ENCODE measurements around the gene ECHS1. TPM values are rescaled to one million over a fixed set of nuclear protein-coding genes. Genes with fewer than 3 reads are reported as not detected.

ECHS1 gene
- total RNA-seq, 1 experiment from 2014 or later = 90.7 TPM

- Histone ChIP-seq H3K4me1 (replicated peaks; ENCODE audit: insufficient read depth) (no peaks in the 10 kb centered on the region), H2AFZ (no peak overlapping the region), H3K9me3 (ENCODE audit: insufficient read depth, low read depth) (no peaks in the 10 kb centered on the region), H3K27ac (no peak overlapping the region), H3K4me3 (no peak overlapping the region), H3K36me3 (ENCODE audit: low read depth) (no peaks in the 10 kb centered on the region), H3F3A (ENCODE audit: insufficient read depth, low read depth) (no peaks in the 10 kb centered on the region), H3K79me2 (ENCODE audit: low read depth) (no peaks in the 10 kb centered on the region), H3K27me3 (ENCODE audit: insufficient read depth, low read depth) (no peaks in the 10 kb centered on the region), H4K20me1 (ENCODE audit: insufficient read depth) (no peaks in the 10 kb centered on the region), H3K9me2 (ENCODE audit: insufficient read depth) (no peaks in the 10 kb centered on the region), H3K4me2 (no peak overlapping the region)
- intact Hi-C loops (cut with micrococcal nuclease; ENCODE audit: unreplicated experiment) = no loop called here
- TF ChIP-seq EZH2 (IDR thresholded peaks at IDR 0.05; ENCODE audit: low read depth) (no peak), CTCF (conservative IDR thresholded peaks at IDR 0.05) (no peak)
- ChIA-PET POLR2A (ENCODE audit: unreplicated experiment) (no interaction called here), CTCF (no interaction called here)
- no TSS peak for BruUV-seq (replicated peaks)
- no peak for DNase-seq
Measured at GRCh38 chr10:133361773-133362441, 11.2 kb downstream of the ECHS1 start.

GRCh38 chr10:133361227-133361626 is 11.9 kb downstream of the ECHS1 start:
- POLR2A ChIA-PET (ENCODE audit: unreplicated experiment) = no interaction called here
- no peak overlapping the region for H3K27ac ChIP-seq
- CTCF ChIA-PET = interaction anchor here (0.7 kb wide), 1 partner anchor 34 kb away, joined by 8 read pairs; no protein-coding TSS in a partner anchor
- H4K20me1 ChIP-seq (ENCODE audit: insufficient read depth) = no peaks in the 10 kb centered on the region
- no peaks in the 10 kb centered on the region for H3K79me2 ChIP-seq (ENCODE audit: low read depth)
- H3K36me3 ChIP-seq (ENCODE audit: low read depth) = no peaks in the 10 kb centered on the region
- H3K4me3 ChIP-seq = no peak overlapping the region
- no peaks in the 10 kb centered on the region for H3K4me1 ChIP-seq (replicated peaks; ENCODE audit: insufficient read depth)
- H2AFZ ChIP-seq = no peak overlapping the region
- no peak overlapping the region for H3K4me2 ChIP-seq
- BruUV-seq (replicated peaks) = no TSS peak
- H3K27me3 ChIP-seq (ENCODE audit: insufficient read depth, low read depth) = no peaks in the 10 kb centered on the region
- no peak for DNase-seq
- no peaks in the 10 kb centered on the region for H3F3A ChIP-seq (ENCODE audit: insufficient read depth, low read depth)
- no peak for TF ChIP-seq CTCF (conservative IDR thresholded peaks at IDR 0.05)
- no peak for TF ChIP-seq EZH2 (IDR thresholded peaks at IDR 0.05; ENCODE audit: low read depth)
- no peaks in the 10 kb centered on the region for H3K9me2 ChIP-seq (ENCODE audit: insufficient read depth)
- no peaks in the 10 kb centered on the region for H3K9me3 ChIP-seq (ENCODE audit: insufficient read depth, low read depth)
- intact Hi-C loops (cut with micrococcal nuclease; ENCODE audit: unreplicated experiment) = no loop called here

GRCh38 chr10:133359972-133360610 is 13.1 kb downstream of the ECHS1 start:
- no peaks in the 10 kb centered on the region for H4K20me1 ChIP-seq (ENCODE audit: insufficient read depth)
- ChIA-PET CTCF (no interaction called here), POLR2A (ENCODE audit: unreplicated experiment) (no interaction called here)
- no peaks in the 10 kb centered on the region for H3K27me3 ChIP-seq (ENCODE audit: insufficient read depth, low read depth)
- no peaks in the 10 kb centered on the region for H3K9me2 ChIP-seq (ENCODE audit: insufficient read depth)
- no peak overlapping the region for H3K4me3 ChIP-seq
- TF ChIP-seq EZH2 (IDR thresholded peaks at IDR 0.05; ENCODE audit: low read depth) (no peak), CTCF (conservative IDR thresholded peaks at IDR 0.05) (no peak)
- no peaks in the 10 kb centered on the region for H3F3A ChIP-seq (ENCODE audit: insufficient read depth, low read depth)
- H3K4me1 ChIP-seq (replicated peaks; ENCODE audit: insufficient read depth) = no peaks in the 10 kb centered on the region
- BruUV-seq (replicated peaks) = no TSS peak
- H3K9me3 ChIP-seq (ENCODE audit: insufficient read depth, low read depth) = no peaks in the 10 kb centered on the region
- H3K4me2 ChIP-seq = no peak overlapping the region
- H3K27ac ChIP-seq = no peak overlapping the region
- DNase-seq = no peak
- no peak overlapping the region for H2AFZ ChIP-seq
- intact Hi-C loops (cut with micrococcal nuclease; ENCODE audit: unreplicated experiment) = no loop called here
- no peaks in the 10 kb centered on the region for H3K79me2 ChIP-seq (ENCODE audit: low read depth)
- H3K36me3 ChIP-seq (ENCODE audit: low read depth) = no peaks in the 10 kb centered on the region
